Cardiac fibroblast (primary cell): Measurements from ENCODE around the gene FGG.

Experiments
- DNase-seq, 2 donors: peaks; one replicate each; pipeline versions ENCODE4 v3.0.0 to v3.0.0-alpha.2; 2010; ENCODE audit warnings: low read depth in 2 of 2
- H3K4me3 ChIP-seq, 2 donors: replicated peaks in 1 of 2; 1 replicate in 1 of 2; 2 replicates in 1 of 2; pipeline ENCODE4 v1.5.1; 2011; ENCODE audit warnings: low read depth in 2 of 2, low read length in 2 of 2, mild to moderate bottlenecking in 2 of 2, moderate library complexity in 1 of 2
- TF ChIP-seq, protein P1 (sequence below): IDR thresholded peaks from one replicate; pipeline ENCODE4 v1.5.1; 2011; ENCODE audit warnings: low read depth, mild to moderate bottlenecking, low read length, inconsistent platforms

The FGG gene

DNA sequence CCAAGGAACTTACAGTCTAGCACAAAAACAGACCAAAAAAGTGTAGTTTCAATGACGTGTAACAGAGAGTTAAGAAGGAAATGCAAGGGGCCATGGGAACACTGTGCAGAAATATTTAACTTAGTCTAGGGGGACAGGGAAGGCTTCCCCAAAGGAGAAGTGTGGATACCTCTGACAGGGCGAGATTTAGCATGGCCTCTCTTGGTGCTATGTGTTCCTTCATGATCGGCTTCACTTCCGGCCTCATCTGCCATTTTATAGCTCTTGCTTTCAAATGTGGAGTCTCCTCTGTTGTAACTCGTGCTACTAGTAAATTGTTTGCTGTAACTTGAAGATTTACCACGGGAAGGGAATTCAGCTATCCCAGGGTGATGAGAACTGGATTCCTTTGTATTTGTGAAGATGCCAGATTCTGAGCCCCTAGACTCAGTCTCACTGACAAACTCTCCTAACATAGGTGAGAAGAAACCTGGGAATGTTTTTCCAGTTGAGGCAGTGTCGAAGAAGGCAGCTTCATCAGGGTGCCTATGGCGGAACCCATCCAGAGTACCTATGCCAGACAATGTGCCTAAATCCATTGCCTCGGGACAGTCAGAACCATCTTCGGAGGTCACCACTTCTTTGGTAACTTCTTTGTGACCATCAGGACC lies 27.0 kb downstream of the FGG start:
- TF ChIP-seq, protein P1, sequence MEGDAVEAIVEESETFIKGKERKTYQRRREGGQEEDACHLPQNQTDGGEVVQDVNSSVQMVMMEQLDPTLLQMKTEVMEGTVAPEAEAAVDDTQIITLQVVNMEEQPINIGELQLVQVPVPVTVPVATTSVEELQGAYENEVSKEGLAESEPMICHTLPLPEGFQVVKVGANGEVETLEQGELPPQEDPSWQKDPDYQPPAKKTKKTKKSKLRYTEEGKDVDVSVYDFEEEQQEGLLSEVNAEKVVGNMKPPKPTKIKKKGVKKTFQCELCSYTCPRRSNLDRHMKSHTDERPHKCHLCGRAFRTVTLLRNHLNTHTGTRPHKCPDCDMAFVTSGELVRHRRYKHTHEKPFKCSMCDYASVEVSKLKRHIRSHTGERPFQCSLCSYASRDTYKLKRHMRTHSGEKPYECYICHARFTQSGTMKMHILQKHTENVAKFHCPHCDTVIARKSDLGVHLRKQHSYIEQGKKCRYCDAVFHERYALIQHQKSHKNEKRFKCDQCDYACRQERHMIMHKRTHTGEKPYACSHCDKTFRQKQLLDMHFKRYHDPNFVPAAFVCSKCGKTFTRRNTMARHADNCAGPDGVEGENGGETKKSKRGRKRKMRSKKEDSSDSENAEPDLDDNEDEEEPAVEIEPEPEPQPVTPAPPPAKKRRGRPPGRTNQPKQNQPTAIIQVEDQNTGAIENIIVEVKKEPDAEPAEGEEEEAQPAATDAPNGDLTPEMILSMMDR = no peak
- no peak overlapping the region for H3K4me3 ChIP-seq
- DNase-seq = no peak

DNA sequence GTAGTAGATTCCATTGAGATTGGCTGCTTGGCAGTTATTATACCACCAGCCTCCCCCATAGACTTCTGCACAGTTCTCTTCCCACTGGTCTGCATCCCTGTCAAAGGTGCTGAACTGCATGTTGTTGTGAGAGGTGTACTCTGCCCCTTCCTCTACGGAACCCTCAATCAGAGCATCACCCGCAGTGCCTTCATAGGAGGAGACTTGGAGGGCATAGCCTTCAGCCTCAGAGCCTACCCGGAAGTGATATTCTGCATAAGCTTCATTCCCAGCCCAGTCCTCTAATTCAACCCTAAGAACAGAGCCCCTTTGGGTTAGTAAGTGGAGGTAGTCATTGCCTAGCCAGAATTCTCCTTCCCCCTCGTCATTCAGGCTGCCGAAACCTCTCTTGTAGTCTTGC lies 28.2 kb downstream of the FGG start:
- no peak overlapping the region for H3K4me3 ChIP-seq
- TF ChIP-seq, protein P1 = no peak
- no peak for DNase-seq

DNA sequence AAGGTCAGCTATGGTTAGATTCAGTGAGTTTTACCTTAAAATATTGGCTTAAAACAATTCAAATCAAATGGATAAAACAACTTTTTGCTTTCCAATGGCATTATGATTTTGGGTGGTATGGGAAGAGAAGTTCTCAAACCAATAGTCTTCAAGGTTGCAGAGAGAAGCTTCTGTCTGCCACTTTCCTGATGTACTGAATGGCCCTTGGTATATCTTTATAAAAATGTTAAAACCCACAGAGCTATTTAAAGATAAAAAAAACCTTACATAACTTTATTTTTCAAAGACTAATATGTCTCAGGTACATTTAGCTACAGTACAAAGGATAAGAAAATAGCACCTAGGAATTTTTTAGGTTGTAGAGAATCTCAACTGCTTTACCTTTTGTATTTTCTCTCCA lies 28.8 kb downstream of the FGG start:
- DNase-seq = no peak
- TF ChIP-seq, protein P1 = no peak
- H3K4me3 ChIP-seq = no peak overlapping the region

DNA sequence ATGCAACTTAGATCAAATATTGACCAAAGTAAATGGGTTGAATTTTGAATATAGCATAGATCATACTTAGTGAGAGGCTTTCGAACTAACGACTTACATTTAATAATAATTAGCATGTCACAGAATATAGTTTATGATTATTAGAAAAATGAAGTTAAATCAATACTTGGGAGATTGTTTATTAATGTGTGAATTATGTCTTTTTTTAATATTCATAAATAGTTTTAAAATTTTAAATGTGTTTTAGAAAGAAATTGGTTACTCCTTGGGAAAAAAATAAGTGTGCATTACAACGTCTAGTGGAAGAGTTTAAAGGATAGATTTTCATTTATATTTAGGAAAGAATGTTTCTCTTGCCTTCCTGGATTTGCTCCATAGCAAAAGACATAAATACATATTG lies 29.2 kb downstream of the FGG start:
- DNase-seq = no peak
- TF ChIP-seq, protein P1 = no peak
- H3K4me3 ChIP-seq = no peak overlapping the region

DNA sequence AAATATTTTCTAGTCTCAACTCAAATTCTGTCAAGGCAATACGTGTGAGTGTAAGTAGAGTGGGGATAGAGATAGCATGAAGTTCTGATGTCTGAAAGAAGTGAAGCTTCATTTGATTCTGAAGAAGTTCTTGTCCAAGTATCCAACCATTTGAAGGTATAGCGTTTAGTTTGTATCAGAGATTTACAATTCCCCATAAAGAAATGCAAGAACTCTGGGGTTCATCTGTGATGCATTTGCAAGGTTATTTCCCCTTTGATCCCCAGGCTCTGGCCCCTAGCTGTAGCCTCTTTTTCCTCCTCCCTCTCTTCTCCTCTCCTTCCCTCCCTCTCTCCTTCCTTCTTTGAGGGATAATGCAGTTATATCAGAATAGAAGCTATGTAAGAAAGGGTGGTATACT lies 29.7 kb downstream of the FGG start:
- no peak overlapping the region for H3K4me3 ChIP-seq
- DNase-seq = no peak
- TF ChIP-seq, protein P1 = no peak

DNA sequence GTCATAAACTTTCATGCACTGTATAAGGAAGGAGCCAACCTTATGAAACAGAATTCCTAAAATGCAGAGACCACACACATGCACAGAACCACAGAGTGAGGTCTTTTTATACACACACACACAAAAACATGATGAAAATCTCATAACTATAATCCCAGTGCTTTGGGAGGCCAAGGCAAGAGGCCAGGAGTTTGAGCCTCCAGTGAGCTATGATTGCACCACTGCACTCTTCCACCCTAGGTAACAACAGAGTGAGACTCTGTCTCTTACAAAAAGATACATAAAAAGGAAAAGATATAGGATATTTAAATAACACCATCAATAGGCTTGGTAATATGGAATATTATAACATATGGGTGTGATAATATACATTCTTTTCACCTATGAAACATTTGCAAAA lies 32.5 kb downstream of the FGG start:
- no peak overlapping the region for H3K4me3 ChIP-seq
- DNase-seq = no peak
- TF ChIP-seq, protein P1 = no peak

DNA sequence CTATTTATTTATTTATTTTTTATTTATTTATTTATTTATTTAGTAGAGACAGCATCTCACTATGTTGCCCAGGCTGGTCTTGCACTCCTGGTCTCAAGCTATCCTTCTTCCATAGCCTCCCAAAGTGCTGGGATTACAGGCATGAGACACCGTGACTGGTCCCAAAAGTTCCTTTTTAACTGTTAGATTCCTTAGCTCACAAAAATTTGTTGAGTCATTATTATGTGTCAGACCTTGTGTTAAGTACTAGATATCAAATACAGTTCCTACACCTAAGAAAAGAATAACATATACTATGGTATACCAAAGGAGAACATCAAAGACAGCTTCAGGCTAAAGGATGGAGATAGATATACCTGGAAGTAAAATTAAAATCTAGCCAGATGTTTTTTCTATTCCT lies 33.5 kb downstream of the FGG start:
- peak in 1 of 2 donors; percentile 23 for DNase-seq
- TF ChIP-seq, protein P1 = no peak
- no peak overlapping the region for H3K4me3 ChIP-seq
